COR-L47 (cell line): Measurements from ENCODE around the gene LHX3.
"Not testable (repeated sequence)": the region's sequence is repeated elsewhere in the genome, so short reads cannot be mapped to it uniquely, and the experiment has no call there.

Source experiments
- DNase-seq: peaks from one replicate; lab custom pipeline; 2025; lab: John Stamatoyannopoulos, UW

Gene LHX3

GRCh38 chr9:136241542-136241941 lies 36.6 kb upstream of the LHX3 start:
- no peak for DNase-seq

GRCh38 chr9:136240941-136241340 lies 36.0 kb upstream of the LHX3 start:
- no peak for DNase-seq

GRCh38 chr9:136239983-136240330 lies 35.0 kb upstream of the LHX3 start:
- no peak for DNase-seq

GRCh38 chr9:136239135-136239982 lies 34.4 kb upstream of the LHX3 start:
- peak; percentile 74 for DNase-seq

- no peak for DNase-seq
These were observed 33.4 kb upstream of the LHX3 start for GRCh38 chr9:136238342-136238732.

GRCh38 chr9:136237486-136238341 lies 32.8 kb upstream of the LHX3 start:
- no peak for DNase-seq

- not testable (repeated sequence) for DNase-seq
These were observed 31.8 kb upstream of the LHX3 start for GRCh38 chr9:136236471-136237410.

- DNase-seq: no peak
These were observed 31.0 kb upstream of the LHX3 start for GRCh38 chr9:136235709-136236455.

- no peak for DNase-seq
These were observed 30.2 kb upstream of the LHX3 start for GRCh38 chr9:136235171-136235570.

GRCh38 chr9:136234597-136234996 lies 29.7 kb upstream of the LHX3 start:
- DNase-seq: no peak

GRCh38 chr9:136233868-136234267 lies 28.9 kb upstream of the LHX3 start:
- no peak for DNase-seq

- no peak for DNase-seq
These were observed 28.5 kb upstream of the LHX3 start for GRCh38 chr9:136233411-136233810.

- DNase-seq: no peak
These were observed 28.0 kb upstream of the LHX3 start for GRCh38 chr9:136232969-136233368.

- DNase-seq: no peak
These were observed 26.8 kb upstream of the LHX3 start for GRCh38 chr9:136231478-136232297.

- DNase-seq: no peak
These were observed 25.8 kb upstream of the LHX3 start for GRCh38 chr9:136230773-136231172.

- no peak for DNase-seq
These were observed 25.4 kb upstream of the LHX3 start for GRCh38 chr9:136230365-136230764.

- no peak for DNase-seq
These were observed 24.5 kb upstream of the LHX3 start for GRCh38 chr9:136229096-136230065.

GRCh38 chr9:136228107-136228875 lies 23.4 kb upstream of the LHX3 start:
- no peak for DNase-seq
